Kidney epithelial cell (primary cell): ENCODE results near the gene ETNK2. TPM values are rescaled to one million over a fixed set of nuclear protein-coding genes. Genes with fewer than 3 reads are reported as not detected.

ENCODE experiments used
- DNase-seq: peaks from one replicate; pipeline ENCODE4 v3.0.0-alpha.2; 2010; ENCODE audit warnings: low read depth
- H3K27me3 ChIP-seq: 2 replicates; pipeline ENCODE4 v1.6.0; 2011; ENCODE audit warnings: low read length; ENCODE audit not compliant: control insufficient read depth, insufficient read depth
- H3K36me3 ChIP-seq: 2 replicates; pipeline ENCODE4 v1.5.1; 2011; ENCODE audit warnings: low read length; ENCODE audit not compliant: control insufficient read depth, insufficient read depth
- H3K4me3 ChIP-seq: 2 replicates; pipeline ENCODE4 v1.5.1; 2011; ENCODE audit warnings: low read depth, mild to moderate bottlenecking, control low read depth, low read length
- total RNA-seq: library from RNA; depleted of rRNA; stranded (reverse); fragments of >200 nt; gene quantifications from 2 replicates; pipeline ENCODE4 v1.2.3, GENCODE V29; 2015
- TF ChIP-seq, protein P1 (sequence below): IDR thresholded peaks from 2 replicates; pipeline ENCODE4 v1.5.1; 2011; ENCODE audit warnings: mild to moderate bottlenecking, moderate library complexity, low read length, control low read depth, inconsistent platforms; ENCODE audit not compliant: insufficient read depth, poor library complexity, severe bottlenecking

ETNK2 gene
- total RNA-seq, 1 donor from 2014 or later = 29.5 TPM

DNA sequence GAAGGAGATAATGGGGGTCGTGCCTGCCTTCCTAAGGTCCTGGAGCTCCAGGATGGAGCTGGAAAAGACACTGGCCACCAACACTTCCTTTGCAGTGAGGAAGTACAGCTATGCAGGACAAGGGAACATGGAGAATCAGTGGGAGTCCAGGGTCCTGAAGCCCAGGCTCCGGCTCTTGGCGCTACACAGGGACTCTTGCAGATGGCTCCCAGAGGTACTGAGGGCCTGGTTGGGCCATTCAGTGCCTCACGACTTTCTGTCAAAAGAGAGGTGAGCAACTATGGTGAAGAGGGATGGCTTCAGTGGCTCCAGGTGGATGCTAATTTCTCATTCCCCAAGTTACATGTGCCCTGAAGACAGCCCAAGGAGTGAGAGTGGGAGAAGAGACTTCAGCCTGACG lies 1.8 kb upstream of the ETNK2 start:
- TF ChIP-seq, protein P1, sequence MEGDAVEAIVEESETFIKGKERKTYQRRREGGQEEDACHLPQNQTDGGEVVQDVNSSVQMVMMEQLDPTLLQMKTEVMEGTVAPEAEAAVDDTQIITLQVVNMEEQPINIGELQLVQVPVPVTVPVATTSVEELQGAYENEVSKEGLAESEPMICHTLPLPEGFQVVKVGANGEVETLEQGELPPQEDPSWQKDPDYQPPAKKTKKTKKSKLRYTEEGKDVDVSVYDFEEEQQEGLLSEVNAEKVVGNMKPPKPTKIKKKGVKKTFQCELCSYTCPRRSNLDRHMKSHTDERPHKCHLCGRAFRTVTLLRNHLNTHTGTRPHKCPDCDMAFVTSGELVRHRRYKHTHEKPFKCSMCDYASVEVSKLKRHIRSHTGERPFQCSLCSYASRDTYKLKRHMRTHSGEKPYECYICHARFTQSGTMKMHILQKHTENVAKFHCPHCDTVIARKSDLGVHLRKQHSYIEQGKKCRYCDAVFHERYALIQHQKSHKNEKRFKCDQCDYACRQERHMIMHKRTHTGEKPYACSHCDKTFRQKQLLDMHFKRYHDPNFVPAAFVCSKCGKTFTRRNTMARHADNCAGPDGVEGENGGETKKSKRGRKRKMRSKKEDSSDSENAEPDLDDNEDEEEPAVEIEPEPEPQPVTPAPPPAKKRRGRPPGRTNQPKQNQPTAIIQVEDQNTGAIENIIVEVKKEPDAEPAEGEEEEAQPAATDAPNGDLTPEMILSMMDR = no peak
- Histone ChIP-seq H3K27me3 (peaks cover 2% of the 10 kb centered on the region), H3K4me3 (no peak overlapping the region), H3K36me3 (no peaks in the 10 kb centered on the region)
- no peak for DNase-seq

- peak overlapping the region; percentile 59 for H3K4me3 ChIP-seq
- H3K27me3 ChIP-seq = peaks cover 2% of the 10 kb centered on the region
- TF ChIP-seq, protein P1 = no peak
- no peak for DNase-seq
- no peaks in the 10 kb centered on the region for H3K36me3 ChIP-seq
Observed at GRCh38 chr1:204152310-204153044, 633 bp upstream of the ETNK2 start.

DNA sequence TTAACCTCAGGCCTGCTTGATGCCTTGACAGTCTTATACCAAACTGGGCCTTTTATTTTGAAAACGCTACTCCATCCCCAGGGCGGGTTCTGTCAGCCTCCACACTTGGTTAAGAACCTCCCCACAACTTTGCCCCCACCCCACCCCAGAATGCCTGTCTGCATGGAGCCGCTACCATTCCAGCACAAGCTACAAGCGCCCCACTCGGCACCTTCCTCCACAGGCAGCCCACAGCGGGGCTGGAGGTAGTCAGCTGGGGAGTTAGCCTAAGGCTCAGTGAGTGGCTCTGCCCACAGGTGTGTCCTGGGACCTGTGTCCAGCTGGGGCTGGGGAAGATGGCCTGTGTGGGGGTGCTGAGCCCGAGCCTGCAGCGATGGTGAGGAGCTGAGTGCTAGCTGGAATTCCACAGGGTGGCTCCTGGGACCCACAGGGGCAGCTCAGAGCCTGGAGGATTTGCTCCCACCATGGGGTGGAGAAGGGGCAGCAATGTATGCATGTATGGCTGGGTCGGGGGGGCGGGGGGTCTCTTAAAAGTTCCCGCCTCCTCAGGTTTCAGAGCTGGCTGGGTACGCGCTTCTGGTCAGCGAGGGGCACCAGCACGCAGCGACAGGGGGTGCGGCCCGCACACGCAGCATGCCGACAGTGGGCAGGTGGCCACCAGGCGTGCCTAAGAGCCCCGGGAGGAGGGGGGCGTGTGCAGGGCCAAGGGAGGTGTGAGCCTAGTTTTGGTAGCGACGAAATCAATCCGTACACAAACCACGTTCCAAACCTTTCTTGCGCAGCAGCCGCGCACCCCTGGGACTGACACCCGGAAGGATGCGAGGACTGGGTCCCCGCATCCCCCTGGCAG lies 917 bp downstream of the ETNK2 start:
- H3K36me3 ChIP-seq = no peaks in the 10 kb centered on the region
- DNase-seq = no peak
- TF ChIP-seq, protein P1 = peak; percentile 6
- H3K27me3 ChIP-seq = peaks cover 2% of the 10 kb centered on the region
- H3K4me3 ChIP-seq = peak overlapping the region; percentile 59

- no peaks in the 10 kb centered on the region for H3K36me3 ChIP-seq
- peaks cover 2% of the 10 kb centered on the region for H3K27me3 ChIP-seq
- TF ChIP-seq, protein P1 = no peak
- no peak overlapping the region for H3K4me3 ChIP-seq
- no peak for DNase-seq
Observed at GRCh38 chr1:204149635-204150565, 1.9 kb downstream of the ETNK2 start.

DNA sequence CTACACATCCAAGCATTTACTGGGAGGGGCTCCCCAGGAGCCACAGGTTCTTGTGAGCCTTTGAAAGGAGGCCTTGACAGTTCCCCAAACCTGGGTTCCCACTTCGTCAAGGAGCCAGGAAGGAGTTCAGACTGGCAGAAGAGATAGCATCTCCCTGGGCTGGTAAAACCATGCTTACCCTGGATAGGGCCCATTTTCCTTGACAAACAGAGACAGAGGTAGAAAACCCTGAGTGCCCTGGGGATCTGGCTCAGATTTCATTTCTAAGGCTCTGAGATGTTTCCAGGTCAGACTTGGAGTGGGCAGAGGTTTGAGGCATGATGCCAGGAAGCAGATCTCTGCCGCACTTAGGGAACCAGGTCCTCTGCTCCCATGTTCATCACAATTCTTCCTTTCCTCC lies 2.7 kb downstream of the ETNK2 start:
- DNase-seq = no peak
- TF ChIP-seq, protein P1 = no peak

More for the DNA sequence above, 2.7 kb downstream of the ETNK2 start:
- Histone ChIP-seq H3K36me3 (no peaks in the 10 kb centered on the region), H3K4me3 (no peak overlapping the region), H3K27me3 (peaks cover 2% of the 10 kb centered on the region)
